ENCODE data around the gene COMMD2.

GRCh38 chr3:149751551-149751950 is 738 bp downstream of the COMMD2 start:
- TF ChIP-seq CTCF (conservative IDR thresholded peaks at IDR 0.05 in 1 of 2, IDR thresholded peaks at IDR 0.05 in 1 of 2; ENCODE audit: low read depth in 1 of 2, low read length in 2 of 2) (no peak), EZH2 (IDR thresholded peaks at IDR 0.05; ENCODE audit: low read length, missing control alignments) (no peak)
